Body of pancreas (tissue), 4 donors: ENCODE results near the gene ALPG. TPM values are rescaled to one million over a fixed set of nuclear protein-coding genes. Genes with fewer than 3 reads are reported as not detected.

Experiments used
- ATAC-seq: fragments of 150-250 bp; one replicate; pipeline ENCODE4 v1.9.1; 2016
- DNase-seq, 4 donors: peaks; one replicate each; pipeline ENCODE4 v3.0.0-alpha.2; 2019
- H3K27ac ChIP-seq, 4 donors: fragments of 200-600 bp; sonication (generic); 1 replicate in 3 of 4; 2 replicates in 1 of 4; pipeline versions ENCODE4 v1.5.1 to v1.6.1; 2016 to 2019; ENCODE audit warnings: mild to moderate bottlenecking in 1 of 4, mixed read lengths in 1 of 4, moderate library complexity in 1 of 4
- H3K27me3 ChIP-seq, 2 donors: fragments of 200-600 bp; sonication (generic); one replicate each; pipeline ENCODE4 v1.6.0; 2016; ENCODE audit warnings: mild to moderate bottlenecking in 1 of 2
- H3K36me3 ChIP-seq, 2 donors: fragments of 200-600 bp; sonication (generic); replicated peaks in 1 of 2; 2 replicates each; pipeline ENCODE4 v1.5.1; 2016; ENCODE audit warnings: low read depth in 2 of 2; ENCODE audit not compliant: insufficient read depth in 1 of 2
- H3K4me1 ChIP-seq: fragments of 200-600 bp; sonication (generic); one replicate; pipeline ENCODE4 v1.6.0; 2016
- H3K4me3 ChIP-seq, 2 donors: fragments of 200-600 bp; sonication (generic); 1 replicate in 1 of 2; 2 replicates in 1 of 2; pipeline ENCODE4 v1.5.1; 2016 to 2019
- H3K9me3 ChIP-seq, 3 donors: fragments of 200-600 bp; sonication (generic); 1 replicate in 2 of 3; 2 replicates in 1 of 3; pipeline ENCODE4 v1.5.1; 2016
- CTCF ChIP-seq, 7 experiments: fragments of 450-650 bp in 4 of 7; fragments of 200-600 bp in 3 of 7; sonication (generic) in 3 of 7; IDR thresholded peaks; one replicate each; pipeline ENCODE4 v1.5.1; 2016 to 2019; ENCODE audit warnings: antibody characterized with exemption in 7 of 7
- POLR2A ChIP-seq, 3 donors: fragments of 450-650 bp; IDR thresholded peaks; one replicate each; pipeline ENCODE4 v1.6.1; 2016; ENCODE audit warnings: antibody characterized with exemption in 3 of 3, mild to moderate bottlenecking in 2 of 3
- WGBS, 2 donors: methylation state at CpG; one replicate each; pipeline ENCODE4 v1.1.5; 2017; 5-methylcytosine and 5-hydroxymethylcytosine counted together
- intact Hi-C: fragments of 100-400 bp; cut with DNase I; formaldehyde crosslinking; loops from one replicate; pipeline ENCODE4 v1.15.1; 2023
- total RNA-seq, 2 donors: library from RNA; depleted of rRNA; stranded (reverse); fragments of >200 nt; gene quantifications; one replicate each; pipeline ENCODE4 v1.1.0, GENCODE V29; 2016

The ALPG gene
- total RNA-seq, 2 donors from 2014 or later = not detected

GRCh38 chr2:232418466-232419244 is 12.0 kb downstream of the ALPG start:
- H3K27ac ChIP-seq = no peak overlapping the region
- H3K27me3 ChIP-seq = peaks cover 0 to 23% of the 10 kb centered on the region in 2 donors
- TF ChIP-seq CTCF (IDR thresholded peaks at IDR 0.05) = no peak
- no peak for TF ChIP-seq POLR2A (IDR thresholded peaks at IDR 0.05)
- H3K36me3 ChIP-seq = no peaks in the 10 kb centered on the region
- DNase-seq (peak in 2 of 4 donors; percentile 17 to 34), ATAC-seq (no peak)
- intact Hi-C loops = no loop called here
- H3K4me1 ChIP-seq = peaks cover 31% of the 10 kb centered on the region
- H3K9me3 ChIP-seq = no peaks in the 10 kb centered on the region
- no peak overlapping the region for H3K4me3 ChIP-seq
- WGBS, 2 donors = 1 to 3% methylated on average over 10 to 49 of the region's 49 CpGs

GRCh38 chr2:232419245-232420072 is 12.8 kb downstream of the ALPG start:
- intact Hi-C loops = no loop called here
- DNase-seq (no peak), ATAC-seq (no peak)
- H3K27me3 ChIP-seq = peaks cover 0 to 23% of the 10 kb centered on the region in 2 donors
- no peak for TF ChIP-seq POLR2A (IDR thresholded peaks at IDR 0.05)
- TF ChIP-seq CTCF (IDR thresholded peaks at IDR 0.05) = no peak
- H3K4me3 ChIP-seq = no peak overlapping the region
- H3K27ac ChIP-seq = no peak overlapping the region
- H3K36me3 ChIP-seq = no peaks in the 10 kb centered on the region
- WGBS, 2 donors = 8% methylated on average over 79 of the region's 79 CpGs; no CpG with 5 or more reads in 1 of the 2 donors
- H3K9me3 ChIP-seq = no peaks in the 10 kb centered on the region
- H3K4me1 ChIP-seq = peaks cover 31% of the 10 kb centered on the region

- WGBS, 2 donors = 6 to 8% methylated on average over 12 to 22 of the region's 22 CpGs
- H3K36me3 ChIP-seq = no peaks in the 10 kb centered on the region
- H3K4me1 ChIP-seq = peaks cover 31% of the 10 kb centered on the region
- H3K27ac ChIP-seq = no peak overlapping the region
- intact Hi-C loops = no loop called here
- TF ChIP-seq CTCF (IDR thresholded peaks at IDR 0.05) (no peak), POLR2A (IDR thresholded peaks at IDR 0.05) (no peak)
- H3K4me3 ChIP-seq = no peak overlapping the region
- ATAC-seq = no peak
- no peaks in the 10 kb centered on the region for H3K9me3 ChIP-seq
- no peak for DNase-seq
- peaks cover 0 to 20% of the 10 kb centered on the region in 2 donors for H3K27me3 ChIP-seq
Observed at GRCh38 chr2:232420073-232420454, 13.4 kb downstream of the ALPG start.

- Histone ChIP-seq H3K27me3 (peaks cover 0 to 20% of the 10 kb centered on the region in 2 donors), H3K27ac (no peak overlapping the region), H3K9me3 (no peaks in the 10 kb centered on the region), H3K4me1 (peaks cover 31% of the 10 kb centered on the region), H3K4me3 (no peak overlapping the region), H3K36me3 (no peaks in the 10 kb centered on the region)
- DNase-seq = peak; percentile 44 to 71 (median 54)
- TF ChIP-seq POLR2A (IDR thresholded peaks at IDR 0.05) = peak in 1 of 3 donors; percentile 14
- TF ChIP-seq CTCF (IDR thresholded peaks at IDR 0.05) = peak in 1 of 7 experiments; percentile 28
- peak; percentile 71 for ATAC-seq
- intact Hi-C loops = no loop called here
- WGBS, 2 donors = 1 to 2% methylated on average over 22 to 65 of the region's 79 CpGs
Observed at GRCh38 chr2:232420463-232421188, 14.0 kb downstream of the ALPG start.
